K562 (cell line): Measurements from ENCODE around the gene POLN. TPM values are rescaled to one million over a fixed set of nuclear protein-coding genes. Genes with fewer than 3 reads are reported as not detected.

Experiments
- BRD4 ChIP-seq: fragments of 200-600 bp; sonication (generic); IDR thresholded peaks from 2 replicates; pipeline ENCODE4 v1.6.1; 2017; ENCODE audit warnings: inconsistent platforms
- polyA plus RNA-seq, 8 experiments: library from polyadenylated mRNA; depleted of rRNA in 4 of 8; stranded (reverse) in 5 of 8; unstranded in 3 of 8; fragments of >200 nt; fragmentation: Nextera tagmentation in 2 of 8; fragmentation: Illumina TruSeq in 1 of 8; extraction: Ambion mirVana in 2 of 8; extraction: Trizol in 1 of 8; gene quantifications; 2 replicates each; pipeline versions ENCODE4 v1.2.1 to v1.2.3, GENCODE V29; 2011 to 2014; ENCODE audit warnings: inconsistent platforms in 1 of 8, missing spikeins in 1 of 8
- total RNA-seq, 7 experiments: library from RNA; depleted of rRNA in 6 of 7; stranded (reverse); fragments of >200 nt in 6 of 7; fragmentation: Illumina TruSeq in 2 of 7; extraction: Trizol in 2 of 7; gene quantifications; 2 replicates each; pipeline versions ENCODE4 v1.2.1 to v1.2.3, GENCODE V29; 2011 to 2021; ENCODE audit warnings: low replicate concordance in 1 of 7
- TF ChIP-seq, protein P1 (sequence below): fragments of 450-650 bp; IDR thresholded peaks from 2 replicates; pipeline ENCODE4 v1.6.1; 2018; ENCODE audit not compliant: partially characterized antibody
- TF ChIP-seq, protein P2 (sequence below): sonication (generic); formaldehyde crosslinking; IDR thresholded peaks from 2 replicates; pipeline ENCODE4 v1.8.0; 2022; ENCODE audit warnings: mild to moderate bottlenecking, low read depth, missing genetic modification reagents
- TF ChIP-seq, protein P3 (sequence below): fragments of 250-450 bp; sonication (Bioruptor Pico); IDR thresholded peaks from 2 replicates; pipeline ENCODE4 v1.8.0; 2022; ENCODE audit warnings: inconsistent platforms, mild to moderate bottlenecking, moderate library complexity, borderline replicate concordance
- TF ChIP-seq, protein P4 (sequence below): fragments of 200-400 bp; formaldehyde crosslinking; IDR thresholded peaks from 2 replicates; pipeline ENCODE4 v1.6.1; 2017; ENCODE audit warnings: mild to moderate bottlenecking, low read depth, low read length, moderate library complexity

The POLN gene
- total and polyA plus RNA-seq, 9 of the 15 experiments (the other 6 are each of a cell fraction or from before 2014, with no cell fraction given), result 0.08 to 0.91 (median 0.32) TPM

DNA sequence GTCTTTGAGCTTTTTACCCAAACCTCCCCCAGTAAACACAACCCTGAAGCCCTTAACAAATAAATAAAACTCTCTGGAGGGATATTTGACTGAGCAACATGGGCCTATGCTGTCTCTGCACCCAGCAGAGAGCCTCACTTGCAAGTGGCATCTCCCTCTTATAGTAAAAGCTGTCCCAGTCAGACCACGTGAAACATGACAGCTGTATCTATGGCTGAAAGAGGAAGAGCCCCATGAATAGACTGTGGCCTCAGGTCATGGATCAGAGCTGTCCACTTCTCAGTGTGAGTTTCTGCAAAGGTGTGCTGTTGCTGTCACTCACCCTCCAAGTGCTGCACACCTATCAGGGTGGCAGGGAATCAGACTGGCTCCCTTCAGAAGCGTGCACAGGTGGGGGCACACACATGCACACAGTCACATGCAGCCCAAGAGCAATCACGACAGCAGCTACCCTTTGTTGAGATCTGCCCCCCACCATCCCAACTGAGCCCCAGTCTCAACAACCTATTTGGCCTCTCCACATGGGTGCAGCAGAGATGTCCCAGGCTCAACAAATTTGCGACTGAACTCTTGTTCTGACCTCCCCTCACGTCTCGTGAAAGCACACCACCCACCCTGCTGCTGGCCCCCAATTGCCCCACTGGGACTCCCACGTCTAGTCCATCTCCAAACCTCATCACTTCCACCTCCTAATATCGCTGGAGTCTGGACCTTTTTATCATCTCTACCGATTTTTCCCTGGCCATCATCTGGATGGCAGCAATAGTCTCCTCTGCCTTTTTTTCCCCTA is 137.2 kb downstream of the POLN start (continued):
- TF ChIP-seq, protein P1, sequence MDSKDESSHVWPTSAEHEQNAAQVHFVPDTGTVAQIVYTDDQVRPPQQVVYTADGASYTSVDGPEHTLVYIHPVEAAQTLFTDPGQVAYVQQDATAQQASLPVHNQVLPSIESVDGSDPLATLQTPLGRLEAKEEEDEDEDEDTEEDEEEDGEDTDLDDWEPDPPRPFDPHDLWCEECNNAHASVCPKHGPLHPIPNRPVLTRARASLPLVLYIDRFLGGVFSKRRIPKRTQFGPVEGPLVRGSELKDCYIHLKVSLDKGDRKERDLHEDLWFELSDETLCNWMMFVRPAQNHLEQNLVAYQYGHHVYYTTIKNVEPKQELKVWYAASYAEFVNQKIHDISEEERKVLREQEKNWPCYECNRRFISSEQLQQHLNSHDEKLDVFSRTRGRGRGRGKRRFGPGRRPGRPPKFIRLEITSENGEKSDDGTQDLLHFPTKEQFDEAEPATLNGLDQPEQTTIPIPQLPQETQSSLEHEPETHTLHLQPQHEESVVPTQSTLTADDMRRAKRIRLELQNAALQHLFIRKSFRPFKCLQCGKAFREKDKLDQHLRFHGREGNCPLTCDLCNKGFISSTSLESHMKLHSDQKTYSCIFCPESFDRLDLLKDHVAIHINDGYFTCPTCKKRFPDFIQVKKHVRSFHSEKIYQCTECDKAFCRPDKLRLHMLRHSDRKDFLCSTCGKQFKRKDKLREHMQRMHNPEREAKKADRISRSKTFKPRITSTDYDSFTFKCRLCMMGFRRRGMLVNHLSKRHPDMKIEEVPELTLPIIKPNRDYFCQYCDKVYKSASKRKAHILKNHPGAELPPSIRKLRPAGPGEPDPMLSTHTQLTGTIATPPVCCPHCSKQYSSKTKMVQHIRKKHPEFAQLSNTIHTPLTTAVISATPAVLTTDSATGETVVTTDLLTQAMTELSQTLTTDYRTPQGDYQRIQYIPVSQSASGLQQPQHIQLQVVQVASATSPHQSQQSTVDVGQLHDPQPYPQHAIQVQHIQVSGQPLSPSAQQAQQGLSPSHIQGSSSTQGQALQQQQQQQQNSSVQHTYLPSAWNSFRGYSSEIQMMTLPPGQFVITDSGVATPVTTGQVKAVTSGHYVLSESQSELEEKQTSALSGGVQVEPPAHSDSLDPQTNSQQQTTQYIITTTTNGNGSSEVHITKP, result no peak
- TF ChIP-seq, protein P2, sequence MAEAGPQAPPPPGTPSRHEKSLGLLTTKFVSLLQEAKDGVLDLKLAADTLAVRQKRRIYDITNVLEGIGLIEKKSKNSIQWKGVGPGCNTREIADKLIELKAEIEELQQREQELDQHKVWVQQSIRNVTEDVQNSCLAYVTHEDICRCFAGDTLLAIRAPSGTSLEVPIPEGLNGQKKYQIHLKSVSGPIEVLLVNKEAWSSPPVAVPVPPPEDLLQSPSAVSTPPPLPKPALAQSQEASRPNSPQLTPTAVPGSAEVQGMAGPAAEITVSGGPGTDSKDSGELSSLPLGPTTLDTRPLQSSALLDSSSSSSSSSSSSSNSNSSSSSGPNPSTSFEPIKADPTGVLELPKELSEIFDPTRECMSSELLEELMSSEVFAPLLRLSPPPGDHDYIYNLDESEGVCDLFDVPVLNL (CRISPR knock-in tag), result no peak
- TF ChIP-seq BRD4, result no peak
- TF ChIP-seq, protein P3, sequence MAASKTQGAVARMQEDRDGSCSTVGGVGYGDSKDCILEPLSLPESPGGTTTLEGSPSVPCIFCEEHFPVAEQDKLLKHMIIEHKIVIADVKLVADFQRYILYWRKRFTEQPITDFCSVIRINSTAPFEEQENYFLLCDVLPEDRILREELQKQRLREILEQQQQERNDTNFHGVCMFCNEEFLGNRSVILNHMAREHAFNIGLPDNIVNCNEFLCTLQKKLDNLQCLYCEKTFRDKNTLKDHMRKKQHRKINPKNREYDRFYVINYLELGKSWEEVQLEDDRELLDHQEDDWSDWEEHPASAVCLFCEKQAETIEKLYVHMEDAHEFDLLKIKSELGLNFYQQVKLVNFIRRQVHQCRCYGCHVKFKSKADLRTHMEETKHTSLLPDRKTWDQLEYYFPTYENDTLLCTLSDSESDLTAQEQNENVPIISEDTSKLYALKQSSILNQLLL (CRISPR knock-in tag), result no peak
- TF ChIP-seq, protein P4, sequence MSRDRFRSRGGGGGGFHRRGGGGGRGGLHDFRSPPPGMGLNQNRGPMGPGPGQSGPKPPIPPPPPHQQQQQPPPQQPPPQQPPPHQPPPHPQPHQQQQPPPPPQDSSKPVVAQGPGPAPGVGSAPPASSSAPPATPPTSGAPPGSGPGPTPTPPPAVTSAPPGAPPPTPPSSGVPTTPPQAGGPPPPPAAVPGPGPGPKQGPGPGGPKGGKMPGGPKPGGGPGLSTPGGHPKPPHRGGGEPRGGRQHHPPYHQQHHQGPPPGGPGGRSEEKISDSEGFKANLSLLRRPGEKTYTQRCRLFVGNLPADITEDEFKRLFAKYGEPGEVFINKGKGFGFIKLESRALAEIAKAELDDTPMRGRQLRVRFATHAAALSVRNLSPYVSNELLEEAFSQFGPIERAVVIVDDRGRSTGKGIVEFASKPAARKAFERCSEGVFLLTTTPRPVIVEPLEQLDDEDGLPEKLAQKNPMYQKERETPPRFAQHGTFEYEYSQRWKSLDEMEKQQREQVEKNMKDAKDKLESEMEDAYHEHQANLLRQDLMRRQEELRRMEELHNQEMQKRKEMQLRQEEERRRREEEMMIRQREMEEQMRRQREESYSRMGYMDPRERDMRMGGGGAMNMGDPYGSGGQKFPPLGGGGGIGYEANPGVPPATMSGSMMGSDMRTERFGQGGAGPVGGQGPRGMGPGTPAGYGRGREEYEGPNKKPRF, result no peak
- TF ChIP-seq, all 486 proteins: peak for 0
